GM21447 (cell line): Measurements from ENCODE around the gene PDS5A.
"Not testable (repeated sequence)": the region's sequence is repeated elsewhere in the genome, so short reads cannot be mapped to it uniquely, and the experiment has no call there.

Experiments used
- ATAC-seq: cut with Tn5 transposase; IDR thresholded peaks from one replicate; pipeline ENCODE4 v1.9.1; 2021; ENCODE audit not compliant: unreplicated experiment

Gene PDS5A

GRCh38 chr4:39977489-39978377 lies at the start of gene PDS5A:
Gene PDS5A, minus strand, starts transcription at chr4:39977911. Its CDS starts 1,334 bp downstream, at chr4:39976577.
- ATAC-seq = peak; percentile 67

- not testable (repeated sequence) for ATAC-seq
Observed at GRCh38 chr4:40024049-40024448, 46.3 kb upstream of the PDS5A start.

GRCh38 chr4:40021116-40021515 lies 43.4 kb upstream of the PDS5A start:
- ATAC-seq = not testable (repeated sequence)

- ATAC-seq = no peak
Observed at GRCh38 chr4:40020221-40020620, 42.5 kb upstream of the PDS5A start.

- ATAC-seq = no peak
Observed at GRCh38 chr4:40016007-40016406, 38.3 kb upstream of the PDS5A start.

- ATAC-seq = no peak
Observed at GRCh38 chr4:40003986-40004385, 26.3 kb upstream of the PDS5A start.

- ATAC-seq = no peak
Observed at GRCh38 chr4:40000711-40001110, 23.0 kb upstream of the PDS5A start.

- ATAC-seq = no peak
Observed at GRCh38 chr4:39998659-39999345, 21.1 kb upstream of the PDS5A start.

GRCh38 chr4:39996811-39997210 lies 19.1 kb upstream of the PDS5A start:
- no peak for ATAC-seq

- no peak for ATAC-seq
Observed at GRCh38 chr4:39994406-39994805, 16.7 kb upstream of the PDS5A start.

GRCh38 chr4:39989381-39989780 lies 11.7 kb upstream of the PDS5A start:
- not testable (repeated sequence) for ATAC-seq

GRCh38 chr4:39987485-39987884 lies 9.8 kb upstream of the PDS5A start:
- no peak for ATAC-seq

- ATAC-seq = no peak
Observed at GRCh38 chr4:39978904-39979303, 1.2 kb upstream of the PDS5A start.

- no peak for ATAC-seq
Observed at GRCh38 chr4:39978378-39978775, 666 bp upstream of the PDS5A start.

- peak; percentile 17 for ATAC-seq
Observed at GRCh38 chr4:39976945-39977488, 694 bp downstream of the PDS5A start.

GRCh38 chr4:39976141-39976944 lies 1.4 kb downstream of the PDS5A start:
- peak; percentile 44 for ATAC-seq

GRCh38 chr4:39975488-39976089 lies 2.1 kb downstream of the PDS5A start:
- no peak for ATAC-seq

- not testable (repeated sequence) for ATAC-seq
Observed at GRCh38 chr4:39973052-39973451, 4.7 kb downstream of the PDS5A start.

- peak; percentile 79 for ATAC-seq
Observed at GRCh38 chr4:39970671-39971640, 6.8 kb downstream of the PDS5A start.
